ENCODE measurements around the gene ISL1. TPM values are rescaled to one million over a fixed set of nuclear protein-coding genes. Genes with fewer than 3 reads are reported as not detected.

Gene ISL1
- total and polyA plus RNA-seq, 2 of the 13 experiments (the other 11 are each of a cell fraction or from before 2014, with no cell fraction given), result not detected

DNA sequence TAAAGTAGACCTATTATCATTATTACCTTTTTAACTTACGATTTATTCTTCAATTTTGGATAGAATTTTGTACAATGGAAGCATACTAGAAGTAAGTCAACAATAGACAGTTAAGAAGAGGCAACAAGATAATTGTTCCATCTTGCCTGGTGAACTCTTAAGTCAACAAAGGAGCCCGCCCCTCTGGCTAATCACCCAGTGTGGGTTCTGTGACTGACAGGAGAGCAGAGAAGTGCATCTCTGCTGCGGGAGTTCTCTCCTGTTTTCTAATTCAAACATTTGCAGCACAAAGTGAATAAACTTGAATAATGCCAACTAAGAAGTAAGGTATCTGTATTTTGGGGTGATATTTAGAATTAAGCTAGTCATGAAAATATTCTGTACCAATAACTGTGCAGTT lies 6.7 kb upstream of the ISL1 start (continued):
- TF ChIP-seq, protein P1, sequence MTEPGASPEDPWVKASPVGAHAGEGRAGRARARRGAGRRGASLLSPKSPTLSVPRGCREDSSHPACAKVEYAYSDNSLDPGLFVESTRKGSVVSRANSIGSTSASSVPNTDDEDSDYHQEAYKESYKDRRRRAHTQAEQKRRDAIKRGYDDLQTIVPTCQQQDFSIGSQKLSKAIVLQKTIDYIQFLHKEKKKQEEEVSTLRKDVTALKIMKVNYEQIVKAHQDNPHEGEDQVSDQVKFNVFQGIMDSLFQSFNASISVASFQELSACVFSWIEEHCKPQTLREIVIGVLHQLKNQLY (CRISPR knock-in tag; IDR thresholded peaks at IDR 0.05), result no peak
- TF ChIP-seq SRF (IDR thresholded peaks at IDR 0.05; ENCODE audit: low read depth, low read length), result no peak
- no peak for TF ChIP-seq MAFF (IDR thresholded peaks at IDR 0.05; ENCODE audit: low read depth, low read length)

DNA sequence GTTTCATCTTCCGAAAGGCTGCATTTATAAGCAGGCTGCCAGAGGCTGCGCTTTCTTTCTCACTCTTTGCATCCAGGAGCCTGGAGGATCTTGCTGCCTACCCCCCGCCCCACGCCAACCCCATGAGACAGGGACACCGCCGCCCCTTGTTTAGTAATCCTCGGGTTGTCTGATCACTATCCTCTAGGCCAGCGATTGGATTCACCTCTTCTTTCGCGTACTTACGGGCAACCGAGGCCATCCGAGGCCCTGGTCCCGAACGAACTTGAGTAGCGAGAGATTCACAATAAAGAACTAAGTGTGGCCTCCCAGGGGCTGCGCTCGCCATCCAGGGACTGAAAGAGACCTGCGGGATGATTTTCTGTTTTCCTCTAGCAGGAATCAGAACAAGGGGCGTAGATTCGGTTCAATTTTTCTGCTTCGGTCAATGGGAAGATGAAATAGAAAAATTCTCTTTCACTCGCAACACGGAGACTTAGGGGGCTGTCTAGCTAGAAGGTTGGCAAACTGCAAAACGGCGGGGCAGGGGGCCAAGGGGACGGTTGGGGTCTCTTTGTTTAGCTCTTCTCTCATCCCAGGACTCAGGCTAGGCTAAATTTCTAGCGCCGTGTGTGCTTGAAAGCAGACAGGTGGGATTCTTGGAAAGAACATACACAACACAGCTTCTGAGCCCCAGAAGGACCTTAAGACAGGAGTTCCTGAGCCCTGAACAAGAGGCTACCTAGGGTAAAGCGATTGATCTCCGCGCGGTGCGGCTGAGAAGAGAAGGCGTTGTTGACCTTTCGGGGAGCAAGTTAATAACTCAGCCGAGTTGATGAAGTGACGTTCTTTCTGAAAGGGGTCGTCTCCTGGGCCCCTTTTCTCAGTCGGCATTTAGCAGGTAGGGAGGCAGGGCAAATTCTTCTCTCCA lies 5.8 kb upstream of the ISL1 start:
- WGBS (ENCODE audit: low lambda C conversion rate), result 47% methylated on average over 34 of the region's 40 CpGs
- H3K4me2 ChIP-seq (ENCODE audit: low read depth, low read length), result no peak overlapping the region
- no peak overlapping the region for H3K4me3 ChIP-seq (replicated peaks in 1 of 3; ENCODE audit: insufficient read depth in 1 of 3, low read depth in 2 of 3, low read length in 3 of 3)
- ChIA-PET CTCF (ENCODE audit: low intra/inter-chr PET ratio, low total read pairs) (no interaction called here), POLR2A (no interaction called here)
- H3K9ac ChIP-seq (ENCODE audit: insufficient read depth, low read depth, low read length), result no peak overlapping the region
- H3K36me3 ChIP-seq (replicated peaks in 1 of 2; ENCODE audit: control insufficient read depth in 1 of 2, insufficient read depth in 2 of 2, low read length in 2 of 2), result no peaks in the 10 kb centered on the region
- TF ChIP-seq XBP1 (CRISPR knock-in tag; IDR thresholded peaks at IDR 0.05) (no peak), KAT7 (CRISPR knock-in tag; IDR thresholded peaks at IDR 0.05; ENCODE audit: borderline replicate concordance) (no peak)
- TF ChIP-seq, protein P2, sequence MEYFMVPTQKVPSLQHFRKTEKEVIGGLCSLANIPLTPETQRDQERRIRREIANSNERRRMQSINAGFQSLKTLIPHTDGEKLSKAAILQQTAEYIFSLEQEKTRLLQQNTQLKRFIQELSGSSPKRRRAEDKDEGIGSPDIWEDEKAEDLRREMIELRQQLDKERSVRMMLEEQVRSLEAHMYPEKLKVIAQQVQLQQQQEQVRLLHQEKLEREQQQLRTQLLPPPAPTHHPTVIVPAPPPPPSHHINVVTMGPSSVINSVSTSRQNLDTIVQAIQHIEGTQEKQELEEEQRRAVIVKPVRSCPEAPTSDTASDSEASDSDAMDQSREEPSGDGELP (IDR thresholded peaks at IDR 0.05; ENCODE audit: borderline replicate concordance, low read depth), result no peak
- in situ Hi-C loops (cut with HindIII; ENCODE audit: extremely low pct_ligation_motif_present, low pct_unique_long_range_greater_than_20kb), result loop anchor here (25.0 kb wide), 2 partner anchors 635 to 1285 kb away; no protein-coding TSS in a partner anchor
- no peak for FAIRE-seq
- no peaks in the 10 kb centered on the region for H3K4me1 ChIP-seq (ENCODE audit: insufficient read depth, low read length)
- no peak overlapping the region for H2AFZ ChIP-seq (ENCODE audit: low read length)
- intact Hi-C loops (cut with micrococcal nuclease; ENCODE audit: unreplicated experiment), result no loop called here
- H3K79me2 ChIP-seq (ENCODE audit: insufficient read depth, low read length), result no peaks in the 10 kb centered on the region
- ATAC-seq, result no peak
- H4K20me1 ChIP-seq (ENCODE audit: insufficient read depth, low read length), result no peaks in the 10 kb centered on the region
- H3K27me3 ChIP-seq (ENCODE audit: control insufficient read depth in 1 of 2, insufficient read depth in 2 of 2, low read length in 2 of 2), result peaks cover 4 to 43% of the 10 kb centered on the region in 2 experiments; a peak in 4 of 5 replicates
- no TSS peak for BruUV-seq (replicated peaks)
- DNase-seq (ENCODE audit: low spot score), result no peak
- H3K27ac ChIP-seq (ENCODE audit: extremely low read length, insufficient read depth, low read length), result no peak overlapping the region
- H3K9me3 ChIP-seq (ENCODE audit: low read length), result no peaks in the 10 kb centered on the region
